Transverse colon (tissue), 4 donors: ENCODE data around the gene PBX3. TPM values are rescaled to one million over a fixed set of nuclear protein-coding genes. Genes with fewer than 3 reads are reported as not detected.

Source experiments
- DNase-seq: peaks from one replicate; pipeline ENCODE4 v3.0.0-alpha.2; 2019
- H3K27ac ChIP-seq, 4 donors: fragments of 200-600 bp; sonication (generic); 2 replicates each; pipeline ENCODE4 v1.5.1; 2016 to 2018; ENCODE audit warnings: inconsistent platforms in 4 of 4
- H3K27me3 ChIP-seq: fragments of 200-600 bp; sonication (generic); 2 replicates; pipeline ENCODE4 v1.5.1; 2017; ENCODE audit warnings: inconsistent platforms
- H3K36me3 ChIP-seq, 4 donors: fragments of 200-600 bp; sonication (generic); 2 replicates each; pipeline ENCODE4 v1.5.1; 2017 to 2019; ENCODE audit warnings: inconsistent platforms in 4 of 4
- H3K4me1 ChIP-seq, 4 donors: fragments of 200-600 bp; sonication (generic); 2 replicates each; pipeline ENCODE4 v1.5.1; 2017 to 2020; ENCODE audit warnings: inconsistent platforms in 4 of 4
- H3K4me3 ChIP-seq, 4 donors: fragments of 200-600 bp; sonication (generic); 1 replicate in 1 of 4; 2 replicates in 3 of 4; pipeline versions ENCODE4 v1.5.1 to v1.6.1; 2017 to 2019; ENCODE audit warnings: inconsistent platforms in 4 of 4
- H3K9me3 ChIP-seq, 2 donors: fragments of 200-600 bp; sonication (generic); 2 replicates each; pipeline ENCODE4 v1.5.1; 2017 to 2019; ENCODE audit warnings: inconsistent platforms in 2 of 2
- EP300 ChIP-seq: sonication (generic); formaldehyde crosslinking; IDR thresholded peaks from one replicate; pipeline ENCODE4 v1.6.1; 2017; ENCODE audit warnings: antibody characterized with exemption, low read depth
- POLR2A ChIP-seq: fragments of 450-650 bp; IDR thresholded peaks from one replicate; pipeline ENCODE4 v1.6.1; 2016; ENCODE audit warnings: antibody characterized with exemption, mild to moderate bottlenecking, moderate library complexity
- POLR2AphosphoS5 ChIP-seq, 3 donors: sonication (generic); formaldehyde crosslinking; IDR thresholded peaks; one replicate each; pipeline ENCODE4 v1.6.1; 2016; ENCODE audit warnings: antibody characterized with exemption in 3 of 3
- WGBS, 2 donors: methylation state at CpG; one replicate each; pipeline ENCODE4 v1.1.5; 2018; ENCODE audit warnings: low coverage in 1 of 2; 5-methylcytosine and 5-hydroxymethylcytosine counted together
- in situ Hi-C, 4 donors: fragments of 200-750 bp; cut with MboI; loops; one replicate each; pipeline versions ENCODE4 v1.15.0 to v1.15.1; 2017; ENCODE audit warnings: low sequenced_read_pairs in 3 of 4, low pct_ligation_motif_present in 1 of 4, low pct_unique_long_range_greater_than_20kb in 1 of 4
- intact Hi-C: fragments of 100-400 bp; cut with DNase I; formaldehyde crosslinking; loops from one replicate; pipeline ENCODE4 v1.15.1; 2023; ENCODE audit warnings: low total_unique reads
- total RNA-seq, 4 donors: library from RNA; depleted of rRNA; stranded (reverse); fragments of >200 nt; gene quantifications; one replicate each; pipeline ENCODE4 v1.1.0, GENCODE V29; 2016
- TF ChIP-seq, protein P1 (sequence below), 5 experiments: fragments of 200-600 bp in 3 of 5; fragments of 450-650 bp in 2 of 5; sonication (generic) in 3 of 5; IDR thresholded peaks; 1 replicate in 2 of 5; 2 replicates in 3 of 5; pipeline ENCODE4 v1.5.1; 2016 to 2017; ENCODE audit warnings: antibody characterized with exemption in 5 of 5, inconsistent platforms in 3 of 5, mild to moderate bottlenecking in 2 of 5, moderate library complexity in 1 of 5

Gene PBX3
- total RNA-seq, 4 donors from 2014 or later, result 16.4 to 70.3 (median 20.4) TPM

GRCh38 chr9:125965477-125965876 is 218.3 kb downstream of the PBX3 start:
- TF ChIP-seq EP300 (no peak), POLR2AphosphoS5 (IDR thresholded peaks at IDR 0.05) (no peak), POLR2A (no peak)
- TF ChIP-seq, protein P1, sequence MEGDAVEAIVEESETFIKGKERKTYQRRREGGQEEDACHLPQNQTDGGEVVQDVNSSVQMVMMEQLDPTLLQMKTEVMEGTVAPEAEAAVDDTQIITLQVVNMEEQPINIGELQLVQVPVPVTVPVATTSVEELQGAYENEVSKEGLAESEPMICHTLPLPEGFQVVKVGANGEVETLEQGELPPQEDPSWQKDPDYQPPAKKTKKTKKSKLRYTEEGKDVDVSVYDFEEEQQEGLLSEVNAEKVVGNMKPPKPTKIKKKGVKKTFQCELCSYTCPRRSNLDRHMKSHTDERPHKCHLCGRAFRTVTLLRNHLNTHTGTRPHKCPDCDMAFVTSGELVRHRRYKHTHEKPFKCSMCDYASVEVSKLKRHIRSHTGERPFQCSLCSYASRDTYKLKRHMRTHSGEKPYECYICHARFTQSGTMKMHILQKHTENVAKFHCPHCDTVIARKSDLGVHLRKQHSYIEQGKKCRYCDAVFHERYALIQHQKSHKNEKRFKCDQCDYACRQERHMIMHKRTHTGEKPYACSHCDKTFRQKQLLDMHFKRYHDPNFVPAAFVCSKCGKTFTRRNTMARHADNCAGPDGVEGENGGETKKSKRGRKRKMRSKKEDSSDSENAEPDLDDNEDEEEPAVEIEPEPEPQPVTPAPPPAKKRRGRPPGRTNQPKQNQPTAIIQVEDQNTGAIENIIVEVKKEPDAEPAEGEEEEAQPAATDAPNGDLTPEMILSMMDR (IDR thresholded peaks at IDR 0.05), result no peak
- H3K9me3 ChIP-seq, result no peaks in the 10 kb centered on the region
- in situ Hi-C loops (loop anchor here in 1 of 4 donors (25.0 kb wide), 1 partner anchor 553 kb away; no protein-coding TSS in a partner anchor), intact Hi-C loops (no loop called here)
- H3K4me3 ChIP-seq, result no peak overlapping the region
- no peak for DNase-seq
- WGBS, 2 donors, result 82 to 88% methylated on average over 4 to 10 of the region's 10 CpGs
- H3K27me3 ChIP-seq, result no peaks in the 10 kb centered on the region
- H3K36me3 ChIP-seq, result no peaks in the 10 kb centered on the region
- H3K4me1 ChIP-seq, result no peaks in the 10 kb centered on the region
- no peak overlapping the region for H3K27ac ChIP-seq

- in situ Hi-C loops, result loop anchor here in 1 of 4 donors (25.0 kb wide), 1 partner anchor 554 kb away; no protein-coding TSS in a partner anchor
- no peaks in the 10 kb centered on the region for H3K4me1 ChIP-seq
- H3K4me3 ChIP-seq, result no peak overlapping the region
- intact Hi-C loops, result no loop called here
- no peak overlapping the region for H3K27ac ChIP-seq
- 66 to 83% methylated on average over 4 to 9 of the region's 9 CpGs for WGBS, 2 donors
- no peaks in the 10 kb centered on the region for H3K9me3 ChIP-seq
- no peak for DNase-seq
- H3K27me3 ChIP-seq, result no peaks in the 10 kb centered on the region
- H3K36me3 ChIP-seq, result no peaks in the 10 kb centered on the region
- TF ChIP-seq, protein P1 (IDR thresholded peaks at IDR 0.05), result no peak
- no peak for TF ChIP-seq POLR2AphosphoS5 (IDR thresholded peaks at IDR 0.05)
- no peak for TF ChIP-seq POLR2A
- TF ChIP-seq EP300, result no peak
These were observed 219.3 kb downstream of the PBX3 start for GRCh38 chr9:125966466-125966865.

GRCh38 chr9:125966959-125967711 is 220.0 kb downstream of the PBX3 start:
- no peak for DNase-seq
- no peaks in the 10 kb centered on the region for H3K36me3 ChIP-seq
- TF ChIP-seq, protein P1 (IDR thresholded peaks at IDR 0.05), result no peak
- TF ChIP-seq POLR2A, result no peak
- TF ChIP-seq POLR2AphosphoS5 (IDR thresholded peaks at IDR 0.05), result no peak
- TF ChIP-seq EP300, result no peak
- in situ Hi-C loops (loop anchor here in 1 of 4 donors (25.0 kb wide), 1 partner anchor 555 kb away; no protein-coding TSS in a partner anchor), intact Hi-C loops (no loop called here)
- no peak overlapping the region for H3K27ac ChIP-seq
- no peaks in the 10 kb centered on the region for H3K4me1 ChIP-seq
- H3K27me3 ChIP-seq, result no peaks in the 10 kb centered on the region
- 74 to 82% methylated on average over 9 to 11 of the region's 11 CpGs for WGBS, 2 donors
- no peaks in the 10 kb centered on the region for H3K9me3 ChIP-seq
- H3K4me3 ChIP-seq, result no peak overlapping the region

DNA sequence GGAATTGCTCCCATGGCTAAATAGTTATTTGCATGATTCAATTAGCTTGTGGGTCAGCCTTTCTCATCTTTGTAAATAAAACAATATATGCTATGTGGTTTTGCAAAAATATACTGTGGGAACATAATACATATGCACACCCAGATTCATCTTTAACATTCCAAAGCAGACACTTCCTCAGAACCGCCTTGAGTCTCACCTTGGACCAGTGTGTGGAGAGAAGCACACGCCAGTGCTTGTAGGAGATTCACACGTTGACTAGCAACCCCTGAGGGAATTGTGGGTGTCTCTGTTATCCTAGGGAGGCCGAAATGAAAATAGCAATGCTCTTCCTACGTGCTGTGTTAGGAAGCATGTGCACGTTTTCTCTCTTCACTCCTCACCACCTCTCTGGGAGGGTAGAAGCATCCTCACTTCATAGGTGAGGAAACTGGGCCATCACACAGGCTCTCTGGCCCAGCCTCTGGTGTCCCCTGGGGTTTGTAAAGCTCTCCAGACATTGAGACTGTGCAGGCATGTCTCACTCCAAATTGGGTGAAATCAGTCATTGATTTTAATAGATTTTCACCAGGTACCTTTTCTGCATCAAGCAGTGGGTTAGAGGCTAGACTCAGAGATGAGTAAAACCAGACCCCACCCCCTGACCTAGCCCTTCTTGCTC is 221.7 kb downstream of the PBX3 start:
- Histone ChIP-seq H3K36me3 (no peaks in the 10 kb centered on the region), H3K4me1 (no peaks in the 10 kb centered on the region), H3K9me3 (no peaks in the 10 kb centered on the region), H3K27ac (no peak overlapping the region), H3K27me3 (no peaks in the 10 kb centered on the region), H3K4me3 (no peak overlapping the region)
- intact Hi-C loops, result no loop called here
- no peak for TF ChIP-seq POLR2A
- TF ChIP-seq, protein P1 (IDR thresholded peaks at IDR 0.05), result no peak
- no peak for TF ChIP-seq POLR2AphosphoS5 (IDR thresholded peaks at IDR 0.05)
- no peak for DNase-seq
- in situ Hi-C loops, result loop anchor here in 1 of 4 donors (25.0 kb wide), 1 partner anchor 557 kb away; no protein-coding TSS in a partner anchor
- WGBS, 2 donors, result 69% methylated on average over 6 of the region's 6 CpGs; no CpG with 5 or more reads in 1 of the 2 donors
